Erythroblast (primary cell): Measurements from ENCODE around the gene FARP1.

Source experiments
- DNase-seq, 2 experiments: peaks; one replicate each; lab custom pipeline; 2025; lab: John Stamatoyannopoulos, UW
- GATA1 ChIP-seq: IDR thresholded peaks from 2 replicates; pipeline ENCODE4 v1.6.1; 2011; ENCODE audit warnings: low read depth, mild to moderate bottlenecking, control low read depth, low read length, moderate library complexity
- POLR2A ChIP-seq: IDR thresholded peaks from 2 replicates; pipeline ENCODE4 v1.6.1; 2011; ENCODE audit warnings: mild to moderate bottlenecking, low read length

FARP1 gene

DNA sequence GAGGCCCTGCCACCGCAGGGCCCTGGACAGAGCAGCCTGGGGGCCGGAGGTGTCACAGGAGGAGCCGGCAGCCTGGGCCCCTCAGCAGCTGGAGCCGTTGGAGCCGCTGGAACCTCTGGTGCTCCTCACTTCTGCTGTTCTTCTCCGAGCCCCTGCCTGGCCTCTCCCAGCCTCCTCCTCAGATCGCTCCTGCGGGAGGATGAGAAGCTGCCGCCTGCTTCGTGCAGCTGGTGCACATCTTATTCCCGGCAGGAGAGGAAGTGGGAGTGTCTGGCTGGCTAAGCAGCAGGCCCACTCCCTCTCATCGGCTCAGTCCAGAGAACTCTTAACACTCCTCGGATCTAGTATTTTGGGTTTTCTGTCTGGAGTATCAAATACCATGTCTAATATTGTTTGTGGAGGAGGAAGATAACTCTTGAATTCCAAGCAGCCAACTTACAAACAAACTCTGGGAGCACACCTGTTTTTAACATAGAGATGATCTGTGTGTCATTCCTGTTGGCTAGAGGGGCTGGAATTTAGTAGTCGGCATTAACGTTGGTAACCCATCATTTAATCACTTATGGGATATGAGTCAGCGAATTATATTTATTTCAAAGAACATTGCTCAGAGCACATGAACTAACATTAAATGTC, 71.2 kb downstream of the FARP1 start:
- TF ChIP-seq GATA1, result no peak
- no peak for DNase-seq

- no peak for DNase-seq
- TF ChIP-seq GATA1 (no peak), POLR2A (no peak)
Observed at GRCh38 chr13:98214707-98215106, 71.8 kb downstream of the FARP1 start.

DNA sequence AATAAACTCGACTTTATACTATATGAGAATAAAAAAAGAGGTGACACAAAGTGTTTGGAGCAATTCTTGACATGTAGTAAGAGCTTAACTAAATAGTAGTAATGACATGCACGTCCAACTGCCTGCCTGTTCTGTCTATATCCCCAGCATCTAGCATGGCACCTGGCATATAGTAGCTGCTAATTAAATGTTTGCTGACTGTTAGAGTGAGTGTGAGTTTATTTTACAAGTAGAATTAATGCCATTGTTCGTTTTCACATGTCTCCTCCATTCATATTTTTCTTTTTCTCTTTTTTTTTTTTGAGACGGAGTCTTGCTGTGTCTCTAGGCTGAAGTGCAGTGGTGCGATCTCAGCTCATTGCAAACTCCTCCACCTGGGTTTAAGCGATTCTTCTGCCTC, 72.6 kb downstream of the FARP1 start:
- DNase-seq, result no peak
- TF ChIP-seq GATA1, result no peak
- TF ChIP-seq POLR2A, result no peak

DNA sequence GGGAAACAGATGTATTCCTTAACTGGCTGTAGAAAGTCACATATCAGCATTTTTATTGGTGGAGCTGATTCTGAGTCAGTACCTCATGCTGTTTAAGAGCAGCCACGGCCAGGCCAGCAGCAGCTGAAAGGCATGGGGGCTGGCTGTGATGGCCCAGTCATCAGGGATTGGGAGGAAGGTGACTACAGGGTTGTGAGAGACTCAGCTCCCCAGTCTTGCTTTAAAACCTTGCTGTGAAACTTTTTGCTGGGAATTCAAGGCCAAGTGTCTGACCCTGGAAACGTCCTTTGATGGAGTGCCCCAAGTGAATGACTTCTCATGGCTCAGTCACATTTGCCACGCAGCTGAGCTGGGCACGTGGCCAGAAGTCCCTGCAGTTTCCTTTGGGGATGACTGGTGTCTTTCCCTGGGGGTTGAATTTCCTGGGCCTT, 73.3 kb downstream of the FARP1 start:
- TF ChIP-seq GATA1 (no peak), POLR2A (no peak)
- no peak for DNase-seq

DNA sequence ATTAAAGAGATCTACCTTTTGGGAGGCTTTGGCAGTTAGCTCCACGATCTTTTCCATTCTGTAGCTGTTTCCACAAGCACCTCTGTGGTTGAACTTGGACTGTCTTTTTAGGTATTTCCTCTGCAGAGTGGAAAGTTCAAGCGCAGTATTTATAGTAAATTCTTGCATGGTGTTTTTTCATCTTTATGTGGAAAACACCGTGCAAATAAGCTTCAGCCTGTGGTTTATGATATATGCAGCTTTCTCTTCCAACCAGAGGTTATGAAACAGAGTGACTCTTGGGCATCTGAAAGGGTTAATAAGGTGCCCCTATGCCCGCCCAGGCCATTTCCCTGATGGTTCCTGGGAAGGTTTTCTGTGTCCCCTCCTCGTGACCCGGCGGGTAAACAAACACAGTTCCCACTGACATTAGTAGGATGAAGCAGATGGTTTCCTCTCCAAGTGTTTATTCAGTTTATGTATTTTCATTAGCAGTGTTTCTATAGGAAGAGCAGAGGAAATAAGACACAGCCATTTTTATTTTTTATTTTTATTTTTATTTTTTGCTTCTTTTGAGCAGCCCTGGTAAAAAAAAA, 73.9 kb downstream of the FARP1 start:
- TF ChIP-seq POLR2A, result no peak
- TF ChIP-seq GATA1, result no peak

DNA sequence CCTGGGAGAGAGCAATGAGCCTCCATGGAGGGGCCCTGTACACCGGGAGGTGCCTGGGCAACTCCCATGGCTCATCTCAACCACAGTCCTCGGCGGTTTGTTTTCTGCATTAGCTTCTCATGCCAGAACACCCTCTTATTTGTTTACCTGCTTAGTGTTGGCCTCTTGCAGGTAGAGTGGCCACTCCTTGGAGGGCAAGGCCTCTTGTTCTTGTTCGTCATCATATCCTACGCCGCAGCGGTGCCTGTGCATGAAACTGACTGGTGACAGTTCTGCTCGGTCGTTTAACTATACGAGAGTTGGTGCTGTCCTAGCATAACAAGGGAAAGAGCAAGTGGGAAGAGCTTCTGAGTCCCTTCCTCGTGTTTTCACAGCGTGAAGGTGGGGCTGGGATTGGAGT, 74.7 kb downstream of the FARP1 start:
- DNase-seq, result no peak
- TF ChIP-seq GATA1 (no peak), POLR2A (no peak)

More for the DNA sequence above, 73.9 kb downstream of the FARP1 start:
- no peak for DNase-seq

- no peak for TF ChIP-seq GATA1
- TF ChIP-seq POLR2A, result no peak
Observed at GRCh38 chr13:98219685-98220084, 76.8 kb downstream of the FARP1 start.

GRCh38 chr13:98220271-98220791, 77.4 kb downstream of the FARP1 start:
- TF ChIP-seq POLR2A (no peak), GATA1 (no peak)
- DNase-seq, result no peak

More at GRCh38 chr13:98219685-98220084, 76.8 kb downstream of the FARP1 start:
- no peak for DNase-seq

DNA sequence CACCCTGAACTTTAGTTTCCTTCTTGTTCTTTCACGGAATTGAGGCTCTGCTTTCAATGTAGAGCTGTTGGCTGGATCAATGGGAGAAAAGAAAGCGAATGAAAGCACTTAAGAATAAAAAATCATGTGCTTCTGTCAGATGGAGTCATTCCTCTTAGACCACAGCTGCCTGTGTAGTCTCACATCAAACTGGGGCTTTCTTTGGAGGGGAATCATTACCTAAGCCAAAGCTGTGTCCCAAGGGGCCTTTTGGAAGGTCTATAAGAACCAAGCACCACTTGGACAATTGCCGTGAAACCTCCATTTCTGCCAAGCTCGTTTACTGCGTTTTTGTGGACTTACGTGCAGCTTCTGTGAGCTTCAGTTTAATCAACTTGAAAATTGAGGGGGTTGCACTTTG, 78.3 kb downstream of the FARP1 start:
- DNase-seq, result no peak
- TF ChIP-seq POLR2A (no peak), GATA1 (no peak)

GRCh38 chr13:98222081-98222554, 79.2 kb downstream of the FARP1 start:
- peak; percentile 16 to 34 for DNase-seq
- no peak for TF ChIP-seq POLR2A

- DNase-seq, result peak; percentile 93 to 97
- no peak for TF ChIP-seq POLR2A
- TF ChIP-seq GATA1, result no peak
Observed at GRCh38 chr13:98222816-98223215, 79.9 kb downstream of the FARP1 start.

- TF ChIP-seq GATA1 (no peak), POLR2A (no peak)
- DNase-seq, result peak in 1 of 2 experiments; percentile 21
Observed at GRCh38 chr13:98223741-98224140, 80.8 kb downstream of the FARP1 start.

- DNase-seq, result no peak
- TF ChIP-seq POLR2A, result no peak
- no peak for TF ChIP-seq GATA1
Observed at GRCh38 chr13:98224557-98224956, 81.7 kb downstream of the FARP1 start.
